GM21360 (cell line): ENCODE results near the gene CREG1.

Experiments used
- ATAC-seq: cut with Tn5 transposase; IDR thresholded peaks from one replicate; pipeline ENCODE4 v1.9.1; 2021; ENCODE audit warnings: mild to moderate bottlenecking, moderate library complexity; ENCODE audit not compliant: unreplicated experiment

The CREG1 gene

DNA sequence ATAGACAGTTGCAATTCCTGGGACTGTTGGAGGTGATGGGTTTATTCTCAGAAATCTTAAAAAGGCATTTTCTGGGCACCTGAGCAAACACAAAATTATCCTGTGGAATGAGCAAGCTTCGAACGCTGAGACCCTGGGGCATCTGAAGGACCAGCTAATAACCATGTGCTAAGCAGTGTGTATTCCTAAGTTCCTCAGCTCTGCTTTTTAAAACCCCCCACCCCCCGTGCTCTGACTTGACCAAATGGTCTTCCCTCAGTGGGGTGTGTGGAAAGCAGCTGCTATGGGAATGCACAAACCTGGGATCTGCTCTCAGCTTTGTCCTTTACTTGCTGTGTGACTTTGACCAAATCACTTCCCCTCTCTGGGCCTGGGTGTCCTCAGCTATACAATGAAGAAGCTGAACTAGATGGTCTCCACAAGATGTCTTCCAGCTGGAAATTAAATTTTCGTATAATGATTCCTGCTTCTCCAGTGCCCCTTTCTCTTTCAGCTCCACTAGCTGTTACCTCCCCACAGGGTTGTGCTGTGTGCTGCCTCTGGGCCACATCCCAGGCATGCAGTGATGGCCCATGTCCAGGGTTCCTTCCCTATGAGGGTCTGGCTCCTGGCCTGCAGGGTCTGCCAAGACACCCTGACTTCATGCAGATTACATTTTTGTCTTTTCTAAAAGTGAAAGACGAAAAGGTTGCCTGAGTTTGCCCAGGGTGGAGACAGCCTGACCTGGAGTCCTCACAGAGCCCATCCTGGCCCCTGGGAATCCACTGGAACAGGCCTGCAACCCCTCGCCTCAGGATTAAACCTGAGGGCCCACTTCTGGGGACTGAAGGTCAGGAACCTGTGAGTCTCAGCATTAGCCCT, 20.4 kb downstream of the CREG1 start:
- ATAC-seq = no peak

DNA sequence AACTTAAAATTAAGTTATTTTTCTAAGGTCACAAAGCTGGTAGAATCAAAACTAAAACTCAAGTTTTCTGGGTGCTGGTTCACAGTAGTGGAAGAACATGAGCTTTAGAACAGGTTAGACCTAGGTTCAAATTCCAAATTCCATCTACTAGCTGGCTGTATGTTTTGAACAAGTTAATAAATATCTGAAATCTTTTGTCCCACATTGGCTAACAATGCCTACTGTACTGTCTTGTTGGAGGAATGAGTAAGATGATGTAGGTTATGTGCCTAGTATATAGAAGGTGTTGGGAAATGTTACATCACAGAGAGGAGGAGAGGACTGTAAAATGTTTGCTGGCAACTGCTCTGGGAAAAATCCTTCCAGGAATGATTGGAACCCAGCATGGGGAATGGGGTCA, 21.2 kb downstream of the CREG1 start:
- no peak for ATAC-seq

DNA sequence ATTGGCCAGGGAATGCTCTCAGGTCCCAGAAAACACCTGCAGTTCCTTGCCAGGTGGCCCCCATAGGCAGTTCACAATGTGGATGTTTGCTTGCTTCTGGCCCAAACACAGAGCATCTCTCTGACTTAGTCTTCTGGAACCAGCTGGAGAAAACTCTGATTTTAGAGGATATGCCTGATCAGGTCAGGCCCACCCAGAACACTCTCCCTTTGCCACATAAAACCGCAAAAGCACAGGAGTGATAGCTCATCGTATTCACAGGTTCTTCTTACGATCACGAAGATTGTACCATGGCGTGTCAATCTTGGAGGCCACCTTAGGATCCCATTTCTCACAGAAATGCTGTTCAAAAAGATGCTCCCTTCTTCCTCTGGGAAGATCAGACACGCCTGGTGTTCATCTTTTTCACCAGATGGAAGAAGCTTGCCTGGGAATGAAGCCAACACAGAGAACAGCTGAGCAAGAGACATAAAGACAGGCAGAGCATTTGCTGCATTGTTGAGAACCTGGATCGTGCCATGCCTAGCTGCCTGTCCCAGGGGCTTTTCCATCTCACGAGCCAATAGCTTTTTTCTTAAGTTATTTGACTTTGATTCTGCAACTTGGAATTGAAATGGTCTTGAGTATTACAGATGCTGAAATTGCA, 23.6 kb downstream of the CREG1 start:
- no peak for ATAC-seq

DNA sequence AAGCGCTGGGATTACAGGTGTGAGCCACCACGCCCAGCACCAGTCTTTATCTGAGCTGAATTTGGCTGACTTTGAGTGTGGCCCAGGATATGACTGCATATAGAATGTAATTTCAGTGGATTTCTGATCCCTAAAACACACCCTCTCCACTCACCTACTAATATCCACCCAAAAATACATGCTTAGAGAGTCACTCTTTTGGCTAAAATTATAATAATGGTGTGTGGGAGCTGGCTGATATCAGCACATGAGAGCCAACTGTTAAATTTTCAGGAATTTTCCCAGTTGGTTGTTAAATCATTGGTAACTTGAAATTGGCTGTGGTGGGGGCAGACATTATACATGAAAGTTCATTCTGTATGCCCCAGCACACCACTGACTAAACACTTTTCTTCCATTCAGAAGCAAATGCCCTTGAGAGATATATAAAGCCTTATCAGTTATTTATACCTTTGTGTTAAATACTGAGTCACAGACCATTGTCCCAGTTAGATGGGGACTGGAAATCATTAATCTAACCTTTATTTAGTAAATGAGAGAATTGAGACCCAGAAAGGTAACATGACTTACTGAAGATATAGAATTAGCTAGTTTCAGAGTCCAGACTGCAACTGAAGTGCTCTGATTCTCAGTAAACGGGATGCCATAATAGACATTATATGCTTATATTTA, 25.4 kb downstream of the CREG1 start:
- ATAC-seq = no peak

DNA sequence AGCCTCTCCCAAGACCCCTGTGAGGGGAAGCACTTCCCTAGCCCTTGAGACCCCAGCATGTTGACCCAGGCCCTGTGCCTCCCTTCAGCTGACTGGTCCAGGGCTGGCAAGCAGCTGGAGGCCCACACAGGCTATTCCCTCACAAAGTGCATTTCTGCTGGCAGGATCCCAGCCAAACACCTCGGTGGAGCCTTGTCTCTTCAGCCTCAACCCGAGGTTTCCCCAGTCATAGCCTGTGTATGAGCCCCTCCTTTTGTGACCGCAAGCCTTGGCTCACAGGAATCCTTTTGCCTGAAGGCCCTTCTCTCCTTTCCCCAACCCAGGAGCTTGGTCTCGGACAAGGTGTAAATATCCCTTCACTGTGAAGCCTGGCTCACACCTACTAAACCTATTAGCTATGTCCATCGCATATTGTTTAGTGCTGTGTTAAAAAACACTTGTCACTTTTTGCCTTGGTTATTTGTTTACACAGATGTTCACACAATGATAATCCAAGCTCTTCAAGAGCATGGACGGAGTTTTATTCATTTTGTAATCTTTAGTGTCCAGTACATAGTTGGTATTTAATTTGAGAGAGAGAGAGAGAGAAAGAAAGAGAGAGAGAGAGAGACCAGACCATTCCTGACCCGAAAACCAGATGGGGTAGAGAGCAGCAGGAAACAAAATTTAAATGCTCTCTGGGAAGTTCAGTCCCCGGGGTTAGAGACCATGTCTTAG, 26.7 kb downstream of the CREG1 start:
- ATAC-seq = no peak

DNA sequence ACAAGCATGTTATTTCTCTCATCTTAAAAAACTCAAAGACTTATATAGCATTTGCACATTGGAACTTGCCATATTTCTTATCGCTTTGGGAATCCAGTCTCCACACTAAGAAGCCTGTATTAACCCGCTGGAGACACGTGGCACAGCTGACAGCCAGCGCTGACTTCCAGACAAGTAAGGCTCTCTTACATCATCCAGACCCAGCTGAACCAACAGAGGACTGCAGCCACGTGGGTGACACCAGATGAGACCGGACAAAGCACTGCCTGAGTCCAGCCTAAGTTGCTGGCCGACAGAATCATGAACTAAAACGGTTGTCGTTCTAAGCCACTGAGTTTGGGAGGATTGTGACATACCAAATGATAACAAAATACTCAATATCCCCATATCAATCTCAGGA, 28.9 kb downstream of the CREG1 start:
- no peak for ATAC-seq

DNA sequence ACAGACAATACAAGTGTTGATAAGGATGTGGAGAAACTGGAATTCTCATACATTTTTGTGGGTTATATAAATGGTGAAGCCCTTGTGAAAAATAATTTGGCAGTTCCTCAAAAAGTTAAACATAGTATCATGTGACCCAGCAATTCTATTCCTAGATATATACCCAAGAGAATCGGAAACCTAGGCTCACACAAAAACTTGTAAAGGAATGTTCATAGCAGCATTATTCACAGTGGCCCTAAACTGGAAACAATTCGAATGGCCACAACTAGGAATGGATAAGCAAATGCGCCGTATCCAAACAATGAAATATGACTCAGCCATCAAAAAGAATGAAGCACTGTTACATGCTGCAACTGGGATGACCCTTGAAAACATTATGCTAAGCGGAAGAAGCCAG, 31.3 kb downstream of the CREG1 start:
- no peak for ATAC-seq

DNA sequence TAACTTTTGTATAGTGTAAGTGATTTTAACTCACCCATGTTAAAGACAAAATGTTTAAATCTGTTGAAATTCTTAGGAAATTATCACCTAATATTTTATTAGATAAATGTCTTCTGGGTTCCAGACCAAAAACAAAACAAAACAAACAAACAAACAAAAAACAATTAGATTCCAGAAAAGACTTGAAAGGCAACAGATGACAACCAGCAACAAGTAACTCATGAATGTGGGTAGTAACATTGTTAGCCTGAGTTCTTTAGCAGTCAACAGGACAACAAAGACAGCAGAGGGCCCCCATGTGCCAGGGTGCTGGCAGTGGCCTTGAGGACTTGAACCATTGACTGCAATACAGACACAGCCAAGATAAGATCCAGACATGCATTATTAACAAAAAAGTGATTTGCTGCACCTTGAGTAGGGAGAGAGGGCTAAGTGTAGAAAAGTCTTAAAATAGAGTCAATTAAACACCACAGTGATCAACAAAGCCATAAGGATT, 32.8 kb downstream of the CREG1 start:
- no peak for ATAC-seq

DNA sequence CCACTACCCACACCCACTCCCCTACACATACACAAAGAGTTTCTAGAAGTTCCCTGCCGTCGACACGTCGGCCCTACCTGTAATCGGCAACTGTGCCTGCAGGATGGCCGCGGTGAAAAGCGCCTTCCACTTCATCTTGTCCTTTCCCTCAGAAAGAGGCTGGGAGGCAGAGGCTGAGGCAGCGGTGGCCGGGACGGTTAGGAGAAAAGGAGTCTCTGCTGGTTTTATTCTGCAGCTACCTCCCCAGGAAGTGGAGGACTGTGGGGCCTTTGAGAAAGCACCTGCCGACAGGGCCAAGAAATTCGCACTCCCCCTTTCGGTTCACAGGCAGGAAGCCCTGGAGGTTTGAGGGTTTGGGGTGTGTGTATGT, 35.2 kb downstream of the CREG1 start, which contains the start of gene CD247:
Gene CD247 (minus strand): TSS at position 199 of the 370 bp plus-strand sequence. CDS start 64 bp downstream, at position 135.
- no peak for ATAC-seq

DNA sequence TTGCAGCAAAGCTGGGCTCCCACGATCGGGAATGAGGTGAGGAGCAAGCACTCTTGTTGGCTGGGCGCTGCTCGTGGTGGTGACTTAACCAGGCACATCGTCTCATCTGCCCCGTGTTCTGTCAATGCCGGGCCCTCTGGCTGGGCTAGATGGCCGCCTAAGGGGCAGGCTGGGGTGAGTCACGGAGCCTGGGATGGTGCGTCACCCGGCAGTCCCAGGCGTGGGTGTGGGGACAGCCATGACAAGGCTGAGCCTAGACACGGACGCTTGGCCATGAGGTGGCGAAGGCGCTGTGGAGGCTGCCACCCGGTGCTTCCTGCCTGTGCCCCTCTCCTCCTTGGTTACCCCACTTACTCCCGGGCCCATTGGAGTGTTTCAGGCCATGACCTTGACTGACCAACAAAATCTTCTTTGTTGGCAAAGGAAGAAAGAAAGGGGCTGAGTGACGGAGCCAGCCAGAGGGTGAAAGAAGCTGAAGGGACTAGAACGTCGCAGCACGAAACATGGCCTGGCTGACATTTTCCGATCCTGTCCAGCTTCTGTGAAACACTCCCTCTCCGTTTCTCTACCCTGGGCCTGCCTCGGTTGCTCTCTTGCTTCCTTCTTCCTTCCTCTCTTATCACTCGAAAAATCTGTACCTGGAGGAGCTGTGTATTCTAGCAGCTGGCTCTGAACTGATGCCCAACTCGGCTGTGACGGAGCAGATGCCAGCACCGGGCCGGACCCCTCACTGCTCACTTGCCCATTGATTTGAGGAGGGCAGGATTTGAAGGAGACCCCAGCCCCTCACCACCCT, 35.8 kb downstream of the CREG1 start:
- ATAC-seq = no peak

DNA sequence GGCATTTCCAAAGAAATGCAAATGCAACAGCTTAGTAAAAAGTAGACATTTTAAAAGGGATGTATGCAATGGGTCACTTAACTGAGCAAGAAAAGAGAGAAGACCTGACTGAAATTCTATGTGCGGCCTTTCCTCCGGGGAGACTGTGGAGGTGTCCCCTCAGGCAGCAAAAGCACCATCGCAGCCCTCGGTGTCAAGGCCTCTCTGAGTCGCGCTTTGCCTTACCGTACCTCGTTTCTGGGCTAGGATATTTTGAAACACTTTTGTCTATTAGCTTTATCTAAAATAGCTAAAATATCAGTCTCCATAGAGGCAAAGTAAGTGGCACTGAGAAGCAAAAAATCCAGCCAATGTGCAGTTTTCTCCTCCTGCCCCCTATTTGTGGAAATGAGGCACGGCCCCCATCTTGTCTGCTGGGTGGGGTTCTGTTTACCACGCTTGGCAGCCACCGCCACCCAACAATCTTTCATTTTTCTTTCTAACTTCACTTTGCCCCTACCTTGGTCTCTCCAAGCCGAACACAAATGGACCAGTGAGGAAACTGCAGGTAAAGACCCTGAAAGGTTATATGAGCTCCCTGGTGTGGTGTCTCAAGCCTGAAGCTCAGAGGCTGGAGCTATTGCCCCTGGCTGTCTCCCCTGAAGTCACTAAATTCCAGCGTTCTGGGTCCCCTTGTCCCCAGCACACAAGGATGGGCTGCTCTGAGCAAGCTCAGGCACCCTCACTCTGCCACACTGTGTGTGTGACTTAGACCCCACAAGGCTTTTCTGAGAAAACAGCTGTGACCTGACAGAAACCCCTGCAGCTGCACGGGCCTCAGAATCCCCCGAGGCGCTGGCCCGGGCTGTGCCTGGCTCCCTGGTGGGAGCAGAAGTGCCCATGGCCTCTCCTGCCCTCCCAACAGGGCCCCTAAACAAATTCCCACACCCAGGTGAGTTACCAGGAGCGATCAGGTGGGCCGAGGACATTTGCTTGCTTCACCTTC, 36.9 kb downstream of the CREG1 start:
- no peak for ATAC-seq

DNA sequence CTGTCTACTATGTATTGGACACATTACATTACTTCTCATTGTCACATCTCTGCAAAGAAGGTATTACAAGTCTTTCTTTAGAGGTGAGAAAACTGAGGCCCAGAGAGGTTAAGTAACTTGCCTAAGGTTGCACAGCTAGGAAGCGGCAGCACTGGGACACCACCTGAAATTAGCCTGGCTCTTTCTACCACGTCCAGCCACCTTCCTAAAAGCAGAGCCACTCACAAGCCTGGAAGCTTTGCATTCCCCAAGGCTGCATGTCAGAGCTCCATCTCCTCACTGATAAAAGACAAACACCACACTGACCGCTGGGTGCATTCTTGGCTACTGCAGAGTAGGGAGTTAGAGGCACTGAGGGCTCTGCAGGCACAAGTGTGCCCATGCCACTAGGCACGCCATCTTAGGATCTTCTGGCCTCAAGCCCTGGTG, 37.7 kb downstream of the CREG1 start:
- ATAC-seq = no peak

DNA sequence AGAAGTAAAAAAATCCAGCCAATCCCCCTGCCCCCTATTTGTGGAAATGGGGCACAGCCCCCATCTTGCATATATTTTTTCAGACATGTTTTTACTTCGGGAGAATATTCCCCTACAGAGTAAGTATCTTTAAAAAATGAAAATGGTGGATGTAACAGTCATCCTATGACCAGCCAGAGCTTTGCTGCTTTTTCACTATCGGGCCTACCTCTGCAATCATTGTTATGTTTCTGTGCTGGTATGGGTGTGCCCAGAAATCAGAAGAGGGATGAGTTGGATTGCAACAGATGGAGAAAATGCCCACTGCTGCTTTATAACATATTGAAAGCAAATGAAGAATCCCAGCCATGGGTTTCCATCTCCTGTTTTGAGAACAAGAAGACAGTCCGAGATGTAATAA, 38.1 kb downstream of the CREG1 start:
- no peak for ATAC-seq

DNA sequence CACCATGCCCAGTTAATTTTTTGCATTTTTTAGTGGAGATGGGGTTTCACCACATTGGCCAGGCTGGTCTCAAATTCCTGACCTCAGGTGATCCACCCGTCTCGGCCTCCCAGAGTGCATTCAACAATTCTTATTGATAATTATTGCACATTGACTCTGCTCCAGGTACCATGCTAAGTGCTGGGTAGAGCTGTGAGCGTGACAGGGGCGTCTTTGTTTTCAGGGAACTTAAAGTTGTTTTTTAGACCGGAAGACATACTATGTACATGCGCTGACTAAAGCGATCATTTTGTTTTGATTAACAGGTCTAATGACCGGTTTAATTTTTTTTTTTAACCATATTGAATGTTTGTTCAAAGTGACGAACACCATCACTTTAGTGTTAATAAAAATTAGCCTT, 39.3 kb downstream of the CREG1 start:
- ATAC-seq = no peak

DNA sequence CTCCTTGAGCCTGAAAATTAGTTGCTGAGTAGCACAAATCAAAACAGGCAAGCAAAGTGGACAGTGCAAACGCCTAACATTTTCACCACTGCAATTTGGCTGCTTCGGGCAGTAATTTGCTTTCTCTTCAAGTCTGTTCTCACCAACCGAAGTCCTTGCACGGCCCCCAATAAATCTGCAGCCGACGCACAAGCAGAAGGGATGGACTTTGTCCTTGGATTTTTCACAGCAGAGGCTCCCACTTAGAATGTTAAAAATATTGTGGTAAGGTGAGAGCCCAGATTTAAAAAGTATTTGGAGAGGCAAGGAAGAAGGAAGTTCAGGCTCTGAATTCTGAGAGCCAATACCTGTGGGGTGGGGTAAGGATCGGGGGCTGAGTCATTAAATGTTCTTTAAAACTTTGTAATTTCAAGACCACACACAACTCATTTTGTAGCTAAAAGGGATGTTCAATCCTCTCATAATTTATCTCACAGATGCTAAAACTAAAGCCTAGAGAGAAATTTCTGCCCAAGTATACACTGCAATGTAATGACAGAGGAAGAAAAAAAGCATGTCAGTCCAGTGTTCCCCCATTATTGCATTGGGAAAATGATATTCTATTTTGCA, 41.4 kb downstream of the CREG1 start:
- ATAC-seq = no peak

DNA sequence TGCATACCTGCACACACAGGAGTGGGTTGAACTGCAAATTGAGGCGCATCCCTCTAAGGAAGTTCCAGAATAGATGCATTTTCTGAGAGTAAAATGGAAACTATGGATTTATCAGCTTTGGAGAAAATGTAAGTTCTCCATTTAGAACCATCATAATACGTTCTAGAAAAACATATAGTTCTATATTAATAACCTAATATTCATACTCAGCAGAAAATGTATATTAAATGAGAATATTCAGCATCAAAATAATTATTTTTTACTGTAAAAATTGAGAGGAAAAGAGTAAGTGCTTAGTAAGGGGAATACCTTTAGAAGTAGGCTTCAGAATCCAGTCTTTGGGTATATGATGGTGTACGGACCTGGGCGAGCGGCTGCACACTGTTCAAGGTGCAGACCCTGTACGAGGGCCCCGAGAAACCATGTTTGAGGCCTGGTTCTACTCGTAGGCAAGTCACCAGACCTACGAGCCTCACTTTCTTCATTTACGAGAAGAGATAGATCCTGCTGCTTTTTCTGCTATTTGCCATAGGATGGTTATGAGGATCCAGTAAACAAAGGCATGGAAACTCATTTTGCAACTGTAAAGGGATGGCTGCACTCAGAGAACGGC, 42.1 kb downstream of the CREG1 start:
- no peak for ATAC-seq

DNA sequence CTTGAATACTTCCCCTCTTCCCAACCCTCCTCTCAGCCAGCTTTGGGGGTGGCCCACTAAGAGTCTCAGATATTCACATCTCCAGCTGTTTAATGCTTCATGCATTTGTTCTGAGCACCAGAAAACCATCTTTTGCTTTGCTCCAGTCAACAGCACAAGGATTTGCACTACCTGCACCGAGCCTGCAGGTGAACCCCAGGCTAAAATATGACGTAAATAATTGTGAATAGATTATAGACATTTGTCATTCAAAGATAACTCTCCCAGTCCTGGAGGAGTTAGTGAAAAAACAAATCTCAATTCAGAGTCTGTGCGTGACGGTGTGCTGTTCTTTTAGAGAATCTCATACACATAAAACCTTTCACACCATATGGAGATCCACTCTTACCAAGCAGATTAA, 42.7 kb downstream of the CREG1 start:
- no peak for ATAC-seq

DNA sequence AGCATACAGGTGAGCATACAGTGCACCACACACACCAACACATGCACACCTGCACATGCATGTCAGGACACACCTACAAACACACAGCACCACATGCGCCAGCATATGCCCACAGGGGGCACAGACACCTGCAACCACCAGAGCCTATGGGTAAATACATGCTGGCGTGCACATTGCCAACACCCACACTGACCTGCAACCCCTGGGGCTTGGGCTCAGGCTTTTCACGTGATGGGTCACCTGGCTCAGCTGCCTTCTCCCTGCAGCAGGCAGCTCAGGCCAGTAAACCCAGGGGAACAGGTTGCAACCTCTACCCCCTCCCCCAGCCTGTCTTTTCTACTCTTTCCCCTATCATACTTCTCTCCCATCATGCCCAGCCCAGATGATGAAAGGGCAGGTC, 43.3 kb downstream of the CREG1 start:
- ATAC-seq = no peak
